NCI-H345 (cell line): ENCODE data around the gene CYREN.
"Not testable (repeated sequence)": the region's sequence is repeated elsewhere in the genome, so short reads cannot be mapped to it uniquely, and the experiment has no call there.

ENCODE experiments used
- DNase-seq: peaks from one replicate; lab custom pipeline; 2025; lab: John Stamatoyannopoulos, UW

CYREN gene

GRCh38 chr7:135177028-135177696 is 6.7 kb upstream of the CYREN start:
- DNase-seq, result no peak

GRCh38 chr7:135175931-135176330 is 5.4 kb upstream of the CYREN start:
- DNase-seq, result no peak

GRCh38 chr7:135174941-135175340 is 4.4 kb upstream of the CYREN start:
- DNase-seq, result no peak

- not testable (repeated sequence) for DNase-seq
These were observed 3.4 kb upstream of the CYREN start for GRCh38 chr7:135173916-135174315.

GRCh38 chr7:135171581-135172291 is 1.2 kb upstream of the CYREN start:
- DNase-seq, result not testable (repeated sequence)

- DNase-seq, result not testable (repeated sequence)
These were observed 533 bp upstream of the CYREN start for GRCh38 chr7:135170998-135171481.

- DNase-seq, result no peak
These were observed 588 bp downstream of the CYREN start for GRCh38 chr7:135169964-135170273.

- no peak for DNase-seq
These were observed 1.2 kb downstream of the CYREN start for GRCh38 chr7:135169141-135169963.

GRCh38 chr7:135168489-135169140 is 1.9 kb downstream of the CYREN start:
- DNase-seq, result no peak

GRCh38 chr7:135168001-135168400 is 2.5 kb downstream of the CYREN start:
- DNase-seq, result no peak

GRCh38 chr7:135167365-135167917 is 3.1 kb downstream of the CYREN start:
- no peak for DNase-seq

GRCh38 chr7:135166338-135166990 is 4.0 kb downstream of the CYREN start:
- DNase-seq, result no peak

GRCh38 chr7:135165862-135166261 is 4.6 kb downstream of the CYREN start:
- no peak for DNase-seq

GRCh38 chr7:135164357-135165061 is 6.0 kb downstream of the CYREN start:
- no peak for DNase-seq

GRCh38 chr7:135162382-135163001 is 8.0 kb downstream of the CYREN start:
- DNase-seq, result no peak

- no peak for DNase-seq
These were observed 8.8 kb downstream of the CYREN start for GRCh38 chr7:135161669-135162068.

- DNase-seq, result no peak
These were observed 9.5 kb downstream of the CYREN start for GRCh38 chr7:135160858-135161653.

- DNase-seq, result no peak
These were observed 10.2 kb downstream of the CYREN start for GRCh38 chr7:135160098-135160857.
